ENCODE data around the gene SCGB2B2.
"Not testable (repeated sequence)": the region's sequence is repeated elsewhere in the genome, so short reads cannot be mapped to it uniquely, and the experiment has no call there.

SCGB2B2 gene

DNA sequence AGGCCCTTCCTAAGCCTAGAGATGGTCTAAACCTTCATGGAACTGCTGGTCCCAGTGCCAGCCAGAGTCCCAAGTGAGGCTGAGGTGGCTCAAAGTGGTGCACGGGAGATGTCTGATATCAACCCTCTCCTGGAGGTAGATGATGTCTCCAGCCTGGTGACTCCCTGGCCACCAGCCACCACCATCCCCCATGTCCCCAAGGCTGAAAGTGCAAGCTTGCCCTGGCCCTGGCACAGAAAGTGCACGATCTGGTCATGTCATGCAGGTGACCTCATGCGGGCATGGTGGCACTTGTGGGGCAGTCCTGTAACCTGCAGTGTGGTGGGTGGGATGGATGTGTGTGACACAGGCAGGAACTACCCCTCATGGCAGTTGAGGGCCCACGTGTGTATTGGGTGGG, 11.7 kb downstream of the SCGB2B2 start:
- H3K36me3 Mint-ChIP-seq (ENCODE audit: low read depth); H3K27me3 Mint-ChIP-seq; H3K4me1 Mint-ChIP-seq (ENCODE audit: low read depth); H3K27ac Mint-ChIP-seq; intact Hi-C loops (cut with micrococcal nuclease); H3K9me3 Mint-ChIP-seq; H3K4me3 Mint-ChIP-seq: not testable (repeated sequence)

DNA sequence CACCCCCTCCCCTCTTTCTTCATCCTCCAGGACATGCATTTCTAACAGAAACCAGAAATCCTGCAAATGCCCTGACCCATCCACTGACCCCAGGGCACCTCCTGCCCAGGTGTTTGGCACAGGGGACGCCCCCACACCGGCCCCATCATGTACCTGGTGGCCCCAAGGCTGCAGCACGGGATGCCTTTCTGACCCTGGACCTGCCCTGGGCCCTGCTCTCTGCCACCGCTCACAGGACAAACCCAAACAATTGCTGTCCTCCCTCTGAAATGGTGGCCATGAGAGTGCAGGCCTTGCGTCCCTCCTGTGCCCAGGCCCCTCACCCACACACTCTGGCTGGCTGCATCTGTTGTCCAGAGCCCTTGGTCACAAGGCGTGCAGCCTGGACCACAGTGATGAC, 12.1 kb downstream of the SCGB2B2 start:
- intact Hi-C loops (cut with micrococcal nuclease): no loop called here
- H3K27me3 Mint-ChIP-seq: no peaks in the 10 kb centered on the region
- H3K36me3 Mint-ChIP-seq (ENCODE audit: low read depth): no peaks in the 10 kb centered on the region
- H3K27ac Mint-ChIP-seq: no peak overlapping the region
- no peaks in the 10 kb centered on the region for H3K4me1 Mint-ChIP-seq (ENCODE audit: low read depth)
- H3K4me3 Mint-ChIP-seq: no peak overlapping the region
- no peaks in the 10 kb centered on the region for H3K9me3 Mint-ChIP-seq

DNA sequence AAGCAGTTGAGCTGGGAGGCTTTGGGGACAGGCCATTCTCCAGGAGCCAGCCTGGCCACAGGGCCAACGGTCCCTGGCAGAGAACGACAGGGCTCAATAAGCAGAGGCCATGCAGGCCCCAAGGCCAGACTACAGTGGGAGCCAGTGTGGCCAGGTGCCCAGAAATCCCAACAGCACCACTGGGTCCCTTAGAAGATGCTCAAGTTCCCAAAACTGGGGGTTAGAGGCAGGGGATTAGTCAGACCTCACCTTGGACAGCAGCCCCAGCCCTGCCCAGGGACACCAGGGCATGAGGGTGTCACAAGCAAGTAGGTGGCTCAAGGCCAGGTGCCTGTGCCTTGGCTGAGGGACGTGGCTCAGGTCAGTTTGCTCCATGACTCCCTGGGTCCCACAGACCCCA, 12.8 kb downstream of the SCGB2B2 start:
- intact Hi-C loops (cut with micrococcal nuclease): no loop called here
- Mint-ChIP-seq H3K27ac (no peak overlapping the region), H3K27me3 (no peaks in the 10 kb centered on the region), H3K36me3 (ENCODE audit: low read depth) (no peaks in the 10 kb centered on the region), H3K4me1 (ENCODE audit: low read depth) (no peaks in the 10 kb centered on the region), H3K4me3 (no peak overlapping the region), H3K9me3 (no peaks in the 10 kb centered on the region)

DNA sequence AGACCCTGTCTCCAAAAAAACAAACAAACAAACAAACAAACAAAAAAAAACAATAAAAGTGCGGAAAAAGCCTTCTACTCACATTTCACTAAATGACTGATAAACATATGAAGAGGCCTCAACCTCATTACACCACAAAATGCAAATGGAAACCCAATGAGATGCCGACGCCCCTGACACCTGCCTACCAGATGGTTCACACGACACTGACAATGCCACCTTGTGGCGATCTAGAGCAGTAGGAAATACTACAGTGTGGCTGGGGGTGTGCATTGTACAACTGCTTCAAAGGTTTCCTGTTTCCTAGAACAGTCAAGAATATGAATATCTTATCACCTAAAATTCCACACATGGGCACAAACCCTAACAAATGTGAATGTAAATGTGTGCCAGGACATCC, 14.0 kb downstream of the SCGB2B2 start:
- Mint-ChIP-seq H3K4me1 (ENCODE audit: low read depth) (no peaks in the 10 kb centered on the region), H3K9me3 (peaks cover 12% of the 10 kb centered on the region), H3K27me3 (no peaks in the 10 kb centered on the region), H3K27ac (no peak overlapping the region), H3K36me3 (ENCODE audit: low read depth) (no peaks in the 10 kb centered on the region), H3K4me3 (no peak overlapping the region)
- intact Hi-C loops (cut with micrococcal nuclease): no loop called here

DNA sequence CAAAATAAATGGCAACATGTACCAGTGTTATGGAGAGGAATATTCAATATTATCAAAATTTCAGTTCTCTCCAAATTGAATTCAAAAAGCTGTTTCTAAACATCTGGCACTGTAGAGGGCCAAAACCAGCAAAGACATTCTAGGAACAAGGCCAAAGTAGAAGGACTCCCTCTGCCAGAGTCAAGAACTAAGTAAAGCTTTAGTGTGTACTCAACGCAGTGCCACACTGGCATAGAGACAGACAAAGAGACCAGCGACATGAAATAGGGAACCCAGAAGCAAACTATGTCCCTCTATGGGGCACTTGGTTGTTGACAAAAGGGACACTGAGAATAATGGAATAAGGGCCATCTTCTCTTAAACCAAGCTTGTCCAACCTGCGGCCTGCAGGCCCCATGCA, 15.6 kb downstream of the SCGB2B2 start:
- H3K4me1 Mint-ChIP-seq (ENCODE audit: low read depth): no peaks in the 10 kb centered on the region
- intact Hi-C loops (cut with micrococcal nuclease): no loop called here
- no peaks in the 10 kb centered on the region for H3K27me3 Mint-ChIP-seq
- H3K9me3 Mint-ChIP-seq: peaks cover 24% of the 10 kb centered on the region
- H3K4me3 Mint-ChIP-seq: no peak overlapping the region
- no peaks in the 10 kb centered on the region for H3K36me3 Mint-ChIP-seq (ENCODE audit: low read depth)
- H3K27ac Mint-ChIP-seq: no peak overlapping the region

DNA sequence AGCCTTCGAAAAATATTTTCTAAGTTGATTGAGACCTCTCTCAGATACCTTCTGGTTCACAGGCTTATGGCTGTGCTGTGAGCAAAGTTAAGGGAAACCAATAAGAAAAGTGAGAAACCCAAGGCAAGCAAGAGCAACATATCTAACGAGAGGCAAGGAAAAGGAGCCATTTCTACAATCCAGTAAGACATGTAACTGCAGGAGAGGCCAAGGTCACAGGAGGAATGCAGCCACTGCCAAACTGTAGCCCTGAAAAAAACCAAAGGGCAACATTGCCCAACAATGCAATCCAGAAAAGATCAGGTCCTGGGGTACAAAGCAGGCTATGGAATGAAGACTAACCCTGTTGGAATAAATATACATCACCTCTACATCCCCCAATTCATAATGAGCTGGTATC, 21.3 kb downstream of the SCGB2B2 start:
- no peaks in the 10 kb centered on the region for H3K36me3 Mint-ChIP-seq (ENCODE audit: low read depth)

DNA sequence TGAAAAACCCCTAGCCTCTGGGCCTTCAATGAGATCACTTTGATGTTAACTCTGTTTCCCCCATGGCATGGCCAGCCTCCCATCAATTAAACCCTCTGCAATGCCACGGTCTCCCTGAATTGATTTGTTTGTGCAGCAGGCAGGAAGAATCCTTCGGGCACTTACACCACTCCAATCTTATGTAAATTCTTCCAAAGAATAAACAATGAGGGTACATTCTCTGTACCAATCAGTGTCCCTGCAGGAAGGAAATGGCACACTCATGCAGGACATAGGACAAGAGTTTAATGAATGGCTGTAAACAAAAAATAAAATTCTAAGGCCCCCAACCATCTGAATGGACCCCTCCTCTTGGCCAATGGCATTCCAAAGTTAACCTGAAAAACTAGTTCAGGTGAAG, 22.2 kb downstream of the SCGB2B2 start:
- H3K27ac Mint-ChIP-seq: no peak overlapping the region
- intact Hi-C loops (cut with micrococcal nuclease): no loop called here
- H3K4me3 Mint-ChIP-seq: no peak overlapping the region
- H3K4me1 Mint-ChIP-seq (ENCODE audit: low read depth): no peaks in the 10 kb centered on the region
- H3K27me3 Mint-ChIP-seq: no peaks in the 10 kb centered on the region
- peaks cover 76% of the 10 kb centered on the region for H3K9me3 Mint-ChIP-seq
- H3K36me3 Mint-ChIP-seq (ENCODE audit: low read depth): no peaks in the 10 kb centered on the region

More for the DNA sequence above, 21.3 kb downstream of the SCGB2B2 start:
- Mint-ChIP-seq H3K4me3 (no peak overlapping the region), H3K4me1 (ENCODE audit: low read depth) (no peaks in the 10 kb centered on the region), H3K27ac (no peak overlapping the region), H3K27me3 (no peaks in the 10 kb centered on the region), H3K9me3 (peaks cover 71% of the 10 kb centered on the region)
- intact Hi-C loops (cut with micrococcal nuclease): no loop called here

DNA sequence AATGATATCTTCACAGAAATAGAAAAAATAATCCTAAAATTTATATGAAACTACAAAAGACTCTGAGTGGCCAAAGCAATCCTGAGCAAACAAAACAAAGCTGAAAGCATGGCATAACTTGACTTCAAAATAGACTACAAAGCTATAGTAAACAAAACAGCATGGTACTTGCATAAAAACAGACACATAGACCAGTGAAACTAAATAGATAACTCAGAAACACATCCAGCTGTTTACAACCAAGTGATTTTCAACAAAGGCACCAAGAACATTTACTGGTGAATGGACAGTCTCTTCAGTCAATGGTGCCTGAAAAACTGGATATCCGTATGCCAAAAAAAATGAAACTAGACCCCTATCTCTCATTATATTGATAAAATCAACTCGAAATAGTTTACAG, 25.2 kb downstream of the SCGB2B2 start:
- no peaks in the 10 kb centered on the region for H3K27me3 Mint-ChIP-seq
- H3K9me3 Mint-ChIP-seq: peaks cover 52% of the 10 kb centered on the region
- intact Hi-C loops (cut with micrococcal nuclease): no loop called here
- no peak overlapping the region for H3K27ac Mint-ChIP-seq
- H3K4me1 Mint-ChIP-seq (ENCODE audit: low read depth): no peaks in the 10 kb centered on the region
- H3K4me3 Mint-ChIP-seq: no peak overlapping the region
- no peaks in the 10 kb centered on the region for H3K36me3 Mint-ChIP-seq (ENCODE audit: low read depth)

DNA sequence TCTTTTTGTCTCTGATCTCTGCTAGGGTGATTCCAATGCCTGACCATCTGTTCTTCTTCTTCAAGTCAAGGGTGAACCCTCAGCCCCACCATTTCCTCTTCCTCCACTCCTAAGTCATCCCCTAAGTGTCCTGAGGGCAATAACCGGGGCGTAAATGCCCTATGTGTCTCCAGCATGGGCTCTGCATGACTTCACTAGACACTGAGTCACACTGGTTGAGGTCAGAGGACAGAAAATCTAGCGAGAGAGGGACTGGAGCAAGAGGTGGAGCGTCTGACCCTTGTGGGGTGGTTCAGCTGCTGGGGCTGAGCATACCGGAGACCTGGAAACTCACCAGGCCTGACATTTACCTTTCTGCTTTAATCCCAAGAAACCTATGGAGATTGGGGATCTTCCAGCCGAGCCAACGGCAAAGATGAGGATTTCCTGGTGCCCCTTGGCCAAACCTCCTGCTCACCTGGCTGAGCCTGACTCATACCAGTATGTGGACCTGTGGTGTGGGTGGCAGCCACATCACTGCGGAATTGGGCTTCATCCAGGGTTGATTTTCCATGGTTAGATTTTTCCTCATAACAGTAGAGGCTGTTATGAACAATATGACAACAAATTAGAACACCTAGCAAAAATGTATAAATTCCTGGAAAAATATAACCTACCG, 26.9 kb downstream of the SCGB2B2 start:
- intact Hi-C loops (cut with micrococcal nuclease): no loop called here
- no peaks in the 10 kb centered on the region for H3K36me3 Mint-ChIP-seq (ENCODE audit: low read depth)
- H3K27ac Mint-ChIP-seq: no peak overlapping the region
- no peaks in the 10 kb centered on the region for H3K27me3 Mint-ChIP-seq
- H3K9me3 Mint-ChIP-seq: peaks cover 42% of the 10 kb centered on the region
- H3K4me1 Mint-ChIP-seq (ENCODE audit: low read depth): no peaks in the 10 kb centered on the region
- H3K4me3 Mint-ChIP-seq: no peak overlapping the region

DNA sequence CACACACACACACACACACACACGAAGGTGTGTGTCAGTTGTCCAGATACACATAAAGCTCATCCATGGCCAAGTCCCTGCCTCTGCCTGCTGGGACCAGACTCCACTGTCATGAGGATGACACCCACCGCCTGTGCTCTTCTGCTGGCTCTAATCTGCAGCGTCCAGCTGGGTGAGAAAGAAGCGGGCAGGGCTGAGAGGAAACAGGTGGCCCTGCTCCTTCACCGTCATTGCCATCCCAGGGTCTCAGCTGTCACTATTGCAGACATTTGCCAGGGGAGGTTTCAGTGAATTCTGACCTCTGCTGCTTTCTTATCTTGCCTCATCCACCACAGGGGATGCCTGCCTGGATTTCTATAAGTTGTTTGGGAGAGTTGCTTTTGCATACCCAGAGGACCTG, 31.4 kb downstream of the SCGB2B2 start:
- Mint-ChIP-seq H3K27me3 (no peaks in the 10 kb centered on the region), H3K27ac (no peak overlapping the region), H3K9me3 (peaks cover 4% of the 10 kb centered on the region)

DNA sequence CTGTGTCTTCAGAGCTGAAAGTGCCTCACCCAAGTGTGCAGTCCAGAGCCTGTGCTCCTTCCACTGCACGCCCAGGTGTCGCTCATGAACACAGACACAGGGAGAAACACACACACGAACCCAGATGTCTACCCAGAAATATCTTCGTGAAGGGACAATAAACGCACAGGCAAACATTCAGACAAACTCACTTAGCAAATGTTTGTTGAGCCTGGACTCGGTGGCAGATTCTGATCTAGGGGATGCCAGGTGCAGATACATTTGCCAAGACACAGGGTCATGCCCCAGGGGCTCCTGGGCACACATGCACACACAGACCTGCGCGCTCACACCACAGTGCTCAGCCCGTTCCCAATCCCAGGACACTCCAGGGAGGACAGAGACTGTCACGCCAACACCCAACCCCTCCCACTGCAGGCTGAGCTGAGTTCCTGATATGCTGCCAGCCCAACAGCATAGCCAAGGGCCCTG, 31.9 kb downstream of the SCGB2B2 start:
- intact Hi-C loops (cut with micrococcal nuclease): no loop called here
- Mint-ChIP-seq H3K4me1 (ENCODE audit: low read depth) (no peaks in the 10 kb centered on the region), H3K36me3 (ENCODE audit: low read depth) (no peaks in the 10 kb centered on the region)

More for the DNA sequence above, 31.4 kb downstream of the SCGB2B2 start:
- Mint-ChIP-seq H3K36me3 (ENCODE audit: low read depth) (no peaks in the 10 kb centered on the region), H3K4me3 (no peak overlapping the region), H3K4me1 (ENCODE audit: low read depth) (no peaks in the 10 kb centered on the region)
- intact Hi-C loops (cut with micrococcal nuclease): no loop called here

DNA sequence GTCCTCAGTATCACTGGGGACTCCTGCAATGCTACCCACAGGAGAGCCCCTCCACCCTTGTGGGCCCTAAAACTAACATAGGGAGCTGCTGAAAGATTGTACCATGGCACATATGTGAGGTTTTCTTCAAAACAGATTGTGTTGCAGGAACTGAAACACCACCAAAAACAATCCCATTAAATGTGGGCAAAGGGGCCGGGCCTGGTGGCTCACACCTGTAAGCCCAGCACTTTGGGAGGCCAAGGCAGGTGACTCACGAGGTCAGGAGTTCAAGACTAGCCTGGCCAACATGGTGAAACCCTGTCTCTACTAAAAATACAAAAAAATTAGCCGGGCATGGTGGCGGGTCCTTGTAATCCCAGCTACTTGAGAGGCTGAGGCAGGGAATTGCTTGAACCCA, 34.7 kb downstream of the SCGB2B2 start:
- Mint-ChIP-seq H3K4me1 (ENCODE audit: low read depth) (no peaks in the 10 kb centered on the region), H3K27ac (no peak overlapping the region), H3K4me3 (no peak overlapping the region), H3K36me3 (ENCODE audit: low read depth) (no peaks in the 10 kb centered on the region), H3K9me3 (no peaks in the 10 kb centered on the region), H3K27me3 (no peaks in the 10 kb centered on the region)
- intact Hi-C loops (cut with micrococcal nuclease): no loop called here

More for the DNA sequence above, 31.9 kb downstream of the SCGB2B2 start:
- H3K4me3 Mint-ChIP-seq: no peak overlapping the region
- H3K27me3 Mint-ChIP-seq: no peaks in the 10 kb centered on the region
- H3K27ac Mint-ChIP-seq: no peak overlapping the region
- no peaks in the 10 kb centered on the region for H3K9me3 Mint-ChIP-seq

DNA sequence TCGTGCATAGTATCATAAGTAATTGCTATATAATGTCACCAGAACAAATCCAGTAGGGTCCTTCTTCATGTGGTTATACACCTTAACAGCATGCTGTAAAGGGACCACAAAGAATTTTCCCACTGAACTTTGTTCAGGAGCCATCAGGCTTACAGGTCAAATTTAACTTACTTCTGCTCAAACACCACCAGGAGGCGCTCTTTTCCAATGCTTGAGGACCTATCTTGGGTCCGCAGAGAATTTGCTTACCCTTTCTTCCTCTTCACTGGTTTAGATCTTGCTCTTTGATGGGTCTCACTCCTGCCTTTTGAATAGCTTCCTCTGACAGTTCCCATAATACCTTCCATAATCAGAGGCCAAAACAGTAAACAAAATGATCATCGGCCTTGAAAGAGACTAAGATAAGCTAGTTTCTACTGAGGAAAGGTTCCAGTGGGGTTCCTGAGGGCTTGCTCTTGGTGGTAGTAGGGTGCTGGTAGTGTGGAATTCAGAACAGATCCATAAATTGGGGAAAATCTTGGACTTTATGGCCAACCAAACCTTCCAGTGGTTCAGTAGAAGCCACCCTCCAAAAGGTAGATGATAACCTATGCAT, 37.4 kb downstream of the SCGB2B2 start:
- Mint-ChIP-seq H3K27me3 (no peaks in the 10 kb centered on the region), H3K4me1 (ENCODE audit: low read depth) (no peaks in the 10 kb centered on the region), H3K9me3 (peaks cover 10% of the 10 kb centered on the region), H3K27ac (no peak overlapping the region), H3K4me3 (no peak overlapping the region), H3K36me3 (ENCODE audit: low read depth) (no peaks in the 10 kb centered on the region)
- intact Hi-C loops (cut with micrococcal nuclease): loop anchor here (1.0 kb wide), 1 partner anchor 73 kb away; no protein-coding TSS in a partner anchor

DNA sequence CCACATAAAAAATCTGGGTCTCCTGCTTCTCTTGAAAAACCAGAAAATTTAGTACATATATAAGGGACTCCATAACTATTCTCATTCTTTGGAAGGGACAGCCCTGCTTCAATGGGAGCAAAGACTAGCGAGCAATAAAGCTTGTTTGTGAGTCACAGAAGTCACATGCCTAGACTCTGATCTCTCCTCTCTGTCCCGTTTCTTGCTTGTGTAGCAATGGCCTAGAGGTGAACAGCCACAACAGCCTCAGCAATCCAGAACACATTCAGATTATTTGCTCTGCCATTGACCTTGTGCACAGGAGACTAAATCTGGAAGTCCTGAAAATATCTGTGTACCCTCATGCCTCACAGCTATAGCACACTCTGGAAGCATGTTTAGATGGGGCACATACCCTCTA, 43.2 kb downstream of the SCGB2B2 start:
- H3K27me3 Mint-ChIP-seq: no peaks in the 10 kb centered on the region
- H3K36me3 Mint-ChIP-seq (ENCODE audit: low read depth): no peaks in the 10 kb centered on the region
- intact Hi-C loops (cut with micrococcal nuclease): no loop called here
- H3K27ac Mint-ChIP-seq: no peak overlapping the region
- no peaks in the 10 kb centered on the region for H3K4me1 Mint-ChIP-seq (ENCODE audit: low read depth)
- H3K4me3 Mint-ChIP-seq: no peak overlapping the region
- peaks cover 16% of the 10 kb centered on the region for H3K9me3 Mint-ChIP-seq

All from dendritic cell treated with granulocyte-macrophage colony-stimulating factor and Interleukin-4, amounts not matched to agents 40 ng/mL and 50 ng/mL, for 4 days (primary cell).